ENCODE results near the gene OR1C1. TPM values are rescaled to one million over a fixed set of nuclear protein-coding genes. Genes with fewer than 3 reads are reported as not detected.

The OR1C1 gene
- total RNA-seq, 1 donor: not detected

DNA sequence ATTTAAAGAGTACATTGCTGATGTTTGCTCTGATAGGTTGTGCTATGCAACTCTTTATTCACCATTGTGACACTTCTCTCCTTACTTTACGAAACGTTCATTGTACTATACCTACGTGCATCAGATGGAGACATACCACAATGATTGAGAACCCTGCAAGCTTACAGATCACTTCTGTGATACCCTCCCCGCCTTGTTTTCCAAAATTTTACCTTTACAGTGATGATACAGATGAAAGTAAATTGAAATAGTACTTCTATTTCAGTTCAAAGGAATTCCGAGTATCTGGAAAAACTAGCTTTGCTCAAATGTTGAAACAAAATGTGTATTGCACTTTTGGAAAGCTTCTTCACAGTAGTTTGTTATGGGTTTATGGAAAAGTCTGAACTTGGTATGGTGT, 18.6 kb downstream of the OR1C1 start:
- TF ChIP-seq, protein P1, sequence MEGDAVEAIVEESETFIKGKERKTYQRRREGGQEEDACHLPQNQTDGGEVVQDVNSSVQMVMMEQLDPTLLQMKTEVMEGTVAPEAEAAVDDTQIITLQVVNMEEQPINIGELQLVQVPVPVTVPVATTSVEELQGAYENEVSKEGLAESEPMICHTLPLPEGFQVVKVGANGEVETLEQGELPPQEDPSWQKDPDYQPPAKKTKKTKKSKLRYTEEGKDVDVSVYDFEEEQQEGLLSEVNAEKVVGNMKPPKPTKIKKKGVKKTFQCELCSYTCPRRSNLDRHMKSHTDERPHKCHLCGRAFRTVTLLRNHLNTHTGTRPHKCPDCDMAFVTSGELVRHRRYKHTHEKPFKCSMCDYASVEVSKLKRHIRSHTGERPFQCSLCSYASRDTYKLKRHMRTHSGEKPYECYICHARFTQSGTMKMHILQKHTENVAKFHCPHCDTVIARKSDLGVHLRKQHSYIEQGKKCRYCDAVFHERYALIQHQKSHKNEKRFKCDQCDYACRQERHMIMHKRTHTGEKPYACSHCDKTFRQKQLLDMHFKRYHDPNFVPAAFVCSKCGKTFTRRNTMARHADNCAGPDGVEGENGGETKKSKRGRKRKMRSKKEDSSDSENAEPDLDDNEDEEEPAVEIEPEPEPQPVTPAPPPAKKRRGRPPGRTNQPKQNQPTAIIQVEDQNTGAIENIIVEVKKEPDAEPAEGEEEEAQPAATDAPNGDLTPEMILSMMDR (IDR thresholded peaks at IDR 0.05; ENCODE audit: extremely low read depth, low read depth, low read length): no peak
- Histone ChIP-seq H3K4me3 (ENCODE audit: insufficient read depth, low read length) (no peak overlapping the region), H3K27ac (ENCODE audit: low read depth, low read length) (no peak overlapping the region)

DNA sequence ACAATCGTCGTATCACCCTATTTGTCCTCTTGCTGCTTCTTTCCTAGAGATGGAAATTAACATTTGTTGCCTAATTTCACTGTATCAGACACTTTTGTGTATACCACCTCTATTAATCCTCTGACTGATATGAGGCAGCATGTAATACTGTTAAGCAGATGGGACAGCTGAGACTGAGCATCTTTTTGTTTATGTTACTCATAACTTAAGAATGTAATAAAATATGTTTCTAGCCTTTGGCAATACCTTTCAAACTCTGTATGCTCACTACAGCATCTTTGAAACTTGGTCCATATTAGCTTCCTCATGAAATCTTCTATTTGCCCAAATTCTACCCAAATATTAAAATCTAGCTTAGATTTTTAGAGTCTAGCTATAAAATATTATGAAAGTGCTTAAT, 19.6 kb downstream of the OR1C1 start:
- Histone ChIP-seq H3K79me2 (ENCODE audit: insufficient read depth, low read length) (no peaks in the 10 kb centered on the region), H3K36me3 (ENCODE audit: insufficient read depth, low read length) (no peaks in the 10 kb centered on the region), H3K4me3 (ENCODE audit: insufficient read depth, low read length) (no peak overlapping the region), H3K27ac (ENCODE audit: low read depth, low read length) (no peak overlapping the region), H2AFZ (ENCODE audit: low read length) (no peak overlapping the region), H4K20me1 (ENCODE audit: insufficient read depth, low read length) (no peaks in the 10 kb centered on the region), H3K4me1 (ENCODE audit: insufficient read depth, low read length) (no peaks in the 10 kb centered on the region), H3K9me3 (ENCODE audit: low read depth, low read length) (peaks cover 2% of the 10 kb centered on the region), H3K4me2 (ENCODE audit: insufficient read depth, low read length) (no peak overlapping the region), H3K27me3 (ENCODE audit: insufficient read depth, low read length) (no peaks in the 10 kb centered on the region)
- TF ChIP-seq, protein P1 (IDR thresholded peaks at IDR 0.05; ENCODE audit: extremely low read depth, low read depth, low read length): no peak
- no peak for DNase-seq (ENCODE audit: insufficient read length, low spot score, missing footprints)

More for the DNA sequence above, 18.6 kb downstream of the OR1C1 start:
- Histone ChIP-seq H2AFZ (ENCODE audit: low read length) (no peak overlapping the region), H4K20me1 (ENCODE audit: insufficient read depth, low read length) (no peaks in the 10 kb centered on the region), H3K36me3 (ENCODE audit: insufficient read depth, low read length) (no peaks in the 10 kb centered on the region), H3K27me3 (ENCODE audit: insufficient read depth, low read length) (no peaks in the 10 kb centered on the region), H3K4me2 (ENCODE audit: insufficient read depth, low read length) (no peak overlapping the region), H3K9me3 (ENCODE audit: low read depth, low read length) (peaks cover 2% of the 10 kb centered on the region), H3K79me2 (ENCODE audit: insufficient read depth, low read length) (no peaks in the 10 kb centered on the region), H3K4me1 (ENCODE audit: insufficient read depth, low read length) (no peaks in the 10 kb centered on the region)
- DNase-seq (ENCODE audit: insufficient read length, low spot score, missing footprints): no peak

DNA sequence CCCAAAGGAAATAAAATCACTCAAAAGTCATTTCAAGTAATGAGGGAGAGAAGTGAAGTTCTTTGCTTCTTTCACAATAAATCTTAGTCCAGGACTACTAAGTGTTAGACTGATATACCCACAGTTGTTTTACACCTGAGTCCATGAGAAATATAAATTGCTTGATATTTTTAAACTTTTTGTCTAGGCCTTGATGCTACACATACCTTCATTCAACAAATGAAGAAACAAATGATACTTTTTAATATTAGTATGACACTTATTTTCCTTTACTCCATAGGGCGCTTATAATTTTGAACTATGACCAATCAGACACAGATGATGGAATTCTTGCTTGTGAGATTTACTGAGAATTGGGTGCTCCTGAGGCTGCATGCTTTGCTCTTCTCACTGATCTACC, 22.0 kb downstream of the OR1C1 start, which contains the start of gene OR14K1:
Gene OR14K1 (plus strand): TSS at position 301 of the 400 bp plus-strand sequence. CDS start 0 bp downstream, at position 301.
- Histone ChIP-seq H3K4me1 (ENCODE audit: insufficient read depth, low read length) (no peaks in the 10 kb centered on the region), H4K20me1 (ENCODE audit: insufficient read depth, low read length) (no peaks in the 10 kb centered on the region), H3K36me3 (ENCODE audit: insufficient read depth, low read length) (no peaks in the 10 kb centered on the region), H3K9me3 (ENCODE audit: low read depth, low read length) (peaks cover 2% of the 10 kb centered on the region), H3K4me2 (ENCODE audit: insufficient read depth, low read length) (no peak within 1 kb of the TSS), H3K79me2 (ENCODE audit: insufficient read depth, low read length) (no peaks in the 10 kb centered on the region), H3K4me3 (ENCODE audit: insufficient read depth, low read length) (no peak within 1 kb of the TSS), H3K27ac (ENCODE audit: low read depth, low read length) (no peak within 1 kb of the TSS), H2AFZ (ENCODE audit: low read length) (no peak within 1 kb of the TSS), H3K27me3 (ENCODE audit: insufficient read depth, low read length) (no peaks in the 10 kb centered on the region)
- no peak for DNase-seq (ENCODE audit: insufficient read length, low spot score, missing footprints)
- TF ChIP-seq, protein P1 (IDR thresholded peaks at IDR 0.05; ENCODE audit: extremely low read depth, low read depth, low read length): no peak

DNA sequence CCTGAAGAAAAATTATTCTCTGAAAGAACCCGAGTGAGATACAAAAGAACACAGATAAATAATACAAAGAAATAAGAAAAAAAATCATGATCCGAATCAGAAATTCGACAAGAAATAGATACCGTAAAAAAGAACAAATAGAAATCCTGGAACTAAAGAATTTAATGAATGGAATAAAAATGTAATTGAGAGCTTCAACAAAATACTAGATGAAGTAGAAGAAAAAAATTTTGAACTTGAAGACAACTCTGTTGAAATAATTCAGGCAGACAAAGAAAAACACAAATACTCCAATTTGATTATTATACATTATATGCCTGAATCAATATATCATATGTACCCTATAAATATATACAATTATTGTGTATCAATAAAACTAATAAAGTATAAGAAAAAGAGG, 39.1 kb downstream of the OR1C1 start:
- Histone ChIP-seq H3K27ac (ENCODE audit: low read depth, low read length) (no peak overlapping the region), H3K27me3 (ENCODE audit: insufficient read depth, low read length) (no peaks in the 10 kb centered on the region), H3K9me3 (ENCODE audit: low read depth, low read length) (no peaks in the 10 kb centered on the region), H4K20me1 (ENCODE audit: insufficient read depth, low read length) (no peaks in the 10 kb centered on the region), H3K4me3 (ENCODE audit: insufficient read depth, low read length) (no peak overlapping the region), H3K79me2 (ENCODE audit: insufficient read depth, low read length) (no peaks in the 10 kb centered on the region), H2AFZ (ENCODE audit: low read length) (no peak overlapping the region), H3K36me3 (ENCODE audit: insufficient read depth, low read length) (no peaks in the 10 kb centered on the region), H3K4me2 (ENCODE audit: insufficient read depth, low read length) (no peak overlapping the region), H3K4me1 (ENCODE audit: insufficient read depth, low read length) (no peaks in the 10 kb centered on the region)
- TF ChIP-seq, protein P1 (IDR thresholded peaks at IDR 0.05; ENCODE audit: extremely low read depth, low read depth, low read length): no peak
- DNase-seq (ENCODE audit: insufficient read length, low spot score, missing footprints): no peak

All from osteoblast (primary cell).